Naive thymus-derived CD4-positive, alpha-beta T cell (primary cell): Measurements from ENCODE around the gene PFN4. TPM values are rescaled to one million over a fixed set of nuclear protein-coding genes. Genes with fewer than 3 reads are reported as not detected.
"Not testable (repeated sequence)": the region's sequence is repeated elsewhere in the genome, so short reads cannot be mapped to it uniquely, and the experiment has no call there.

Source experiments
- ATAC-seq: fragments of 150-1000 bp; cut with Tn5 transposase; 2 replicates; pipeline ENCODE4 v1.10.0; 2021; ENCODE audit warnings: mild to moderate bottlenecking, moderate library complexity
- CTCF ChIA-PET: fragments of 350-600 bp; sonication (Branson Sonifier 250); formaldehyde crosslinking; loops from one replicate; lab custom pipeline; 2021; ENCODE audit warnings: antibody characterized with exemption; lab: Charles Lee
- POLR2A ChIA-PET: fragments of 350-600 bp; sonication (Branson Sonifier 250); formaldehyde crosslinking; loops from one replicate; lab custom pipeline; 2021; ENCODE audit warnings: antibody characterized with exemption, inconsistent platforms; lab: Charles Lee
- DNase-seq, 9 donors: peaks; one replicate each; pipeline versions ENCODE4 v3.0.0 to v3.0.0-alpha.2; 2020 to 2022; ENCODE audit warnings: mixed read lengths in 1 of 9
- H3K27ac ChIP-seq: one replicate; pipeline ENCODE4 v1.7.0; 2013; ENCODE audit warnings: mild to moderate bottlenecking, low read depth, low read length, moderate library complexity
- H3K27me3 ChIP-seq, 2 donors: one replicate each; pipeline ENCODE4 v1.7.0; 2013; ENCODE audit warnings: low read length in 2 of 2, mild to moderate bottlenecking in 2 of 2, moderate library complexity in 2 of 2; ENCODE audit not compliant: control insufficient read depth in 2 of 2, insufficient read depth in 2 of 2
- H3K36me3 ChIP-seq, 3 experiments: 1 replicate in 2 of 3; 2 replicates in 1 of 3; pipeline ENCODE4 v1.7.0; 2013; ENCODE audit warnings: low read length in 3 of 3, mild to moderate bottlenecking in 3 of 3, moderate library complexity in 1 of 3; ENCODE audit not compliant: insufficient read depth in 3 of 3, control insufficient read depth in 2 of 3
- H3K4me1 ChIP-seq, 2 donors: one replicate each; pipeline ENCODE4 v1.7.0; 2013; ENCODE audit warnings: low read length in 2 of 2, mild to moderate bottlenecking in 2 of 2, moderate library complexity in 1 of 2; ENCODE audit not compliant: control insufficient read depth in 2 of 2, insufficient read depth in 2 of 2
- H3K4me3 ChIP-seq: 2 replicates; pipeline ENCODE4 v1.7.0; 2013; ENCODE audit warnings: mild to moderate bottlenecking, low read length
- H3K9me3 ChIP-seq, 3 experiments: 1 replicate in 2 of 3; 2 replicates in 1 of 3; pipeline ENCODE4 v1.7.0; 2013; ENCODE audit warnings: low read length in 3 of 3; ENCODE audit not compliant: control insufficient read depth in 2 of 3
- H3K27ac Mint-ChIP-seq, 9 donors: one replicate each; pipeline ENCODE4 v1.8.0; 2020 to 2022; ENCODE audit warnings: mixed read lengths in 9 of 9, mild to moderate bottlenecking in 8 of 9, moderate library complexity in 5 of 9, inconsistent platforms in 2 of 9
- H3K27me3 Mint-ChIP-seq, 5 donors: one replicate each; pipeline ENCODE4 v1.8.0; 2021 to 2022; ENCODE audit warnings: mixed read lengths in 5 of 5, mild to moderate bottlenecking in 1 of 5
- H3K36me3 Mint-ChIP-seq, 5 donors: one replicate each; pipeline ENCODE4 v1.8.0; 2020 to 2022; ENCODE audit warnings: mixed read lengths in 5 of 5, mild to moderate bottlenecking in 3 of 5, inconsistent platforms in 1 of 5
- H3K4me1 Mint-ChIP-seq, 7 donors: one replicate each; pipeline ENCODE4 v1.8.0; 2020 to 2022; ENCODE audit warnings: mixed read lengths in 7 of 7, mild to moderate bottlenecking in 3 of 7, inconsistent platforms in 1 of 7
- H3K4me3 Mint-ChIP-seq, 10 donors: one replicate each; pipeline ENCODE4 v1.8.0; 2020 to 2022; ENCODE audit warnings: mild to moderate bottlenecking in 10 of 10, mixed read lengths in 10 of 10, moderate library complexity in 6 of 10, inconsistent platforms in 2 of 10
- H3K9me3 Mint-ChIP-seq, 11 donors: one replicate each; pipeline ENCODE4 v1.8.0; 2020 to 2022; ENCODE audit warnings: mixed read lengths in 11 of 11, mild to moderate bottlenecking in 4 of 11, inconsistent platforms in 1 of 11, moderate library complexity in 1 of 11
- intact Hi-C, 2 donors: fragments of 100-400 bp; cut with micrococcal nuclease; formaldehyde crosslinking; loops; one replicate each; pipeline ENCODE4 v1.15.1; 2023
- polyA plus RNA-seq, 2 donors: library from polyadenylated mRNA; unstranded; fragments of 300-500 nt; fragmentation: Illumina TruSeq; gene quantifications; one replicate each; pipeline ENCODE4 v1.2.3, GENCODE V29; 2021
- total RNA-seq, 6 experiments: library from RNA in 5 of 6; stranded (reverse) in 5 of 6; gene quantifications; 1 replicate in 5 of 6; 2 replicates in 1 of 6; pipeline ENCODE4 v1.2.3 and lab custom pipeline; 2021 to 2026

The PFN4 gene
- total and polyA plus RNA-seq, 7 experiments from 2014 or later = not detected

GRCh38 chr2:24106786-24107185, 16.3 kb downstream of the PFN4 start:
- H3K4me3 Mint-ChIP-seq = no peak overlapping the region
- Histone ChIP-seq H3K36me3 (peaks cover 0 to 8% (median 0%) of the 10 kb centered on the region in 3 experiments), H3K27ac (no peak overlapping the region), H3K9me3 (no peaks in the 10 kb centered on the region), H3K4me1 (no peaks in the 10 kb centered on the region), H3K27me3 (no peaks in the 10 kb centered on the region), H3K4me3 (no peak overlapping the region)
- H3K36me3 Mint-ChIP-seq = peaks cover 10 to 44% (median 28%) of the 10 kb centered on the region in 5 donors
- intact Hi-C loops = no loop called here
- DNase-seq = no peak
- ChIA-PET CTCF (no interaction called here), POLR2A (no interaction called here)
- H3K9me3 Mint-ChIP-seq = peaks cover 9 to 52% (median 21%) of the 10 kb centered on the region in 11 donors
- no peak overlapping the region for H3K27ac Mint-ChIP-seq
- no peaks in the 10 kb centered on the region for H3K4me1 Mint-ChIP-seq
- H3K27me3 Mint-ChIP-seq = peaks cover 0 to 13% (median 0%) of the 10 kb centered on the region in 5 donors
- ATAC-seq = no peak

- peaks cover 0 to 8% (median 0%) of the 10 kb centered on the region in 3 experiments for H3K36me3 ChIP-seq
- Mint-ChIP-seq H3K36me3 (peaks cover 10 to 39% (median 30%) of the 10 kb centered on the region in 5 donors), H3K27me3 (peaks cover 0 to 13% (median 0%) of the 10 kb centered on the region in 5 donors), H3K27ac (no peak overlapping the region), H3K4me3 (no peak overlapping the region), H3K4me1 (no peaks in the 10 kb centered on the region), H3K9me3 (peaks cover 9 to 52% (median 22%) of the 10 kb centered on the region in 11 donors)
- no peak overlapping the region for H3K4me3 ChIP-seq
- no peaks in the 10 kb centered on the region for H3K27me3 ChIP-seq
- no peak overlapping the region for H3K27ac ChIP-seq
- no peaks in the 10 kb centered on the region for H3K9me3 ChIP-seq
- ATAC-seq (no peak), DNase-seq (no peak)
- no peaks in the 10 kb centered on the region for H3K4me1 ChIP-seq
- intact Hi-C loops = no loop called here
- ChIA-PET POLR2A (interaction anchor here (0.7 kb wide), 1 partner anchor 260 kb away, joined by 6 read pairs; no protein-coding TSS in a partner anchor), CTCF (no interaction called here)
Measured at GRCh38 chr2:24105816-24106215, 17.3 kb downstream of the PFN4 start.

GRCh38 chr2:24104906-24105305, 18.2 kb downstream of the PFN4 start:
- Histone ChIP-seq H3K4me3 (no peak overlapping the region), H3K27ac (no peak overlapping the region), H3K27me3 (no peaks in the 10 kb centered on the region), H3K36me3 (peaks cover 0 to 8% (median 0%) of the 10 kb centered on the region in 3 experiments), H3K9me3 (no peaks in the 10 kb centered on the region), H3K4me1 (no peaks in the 10 kb centered on the region)
- ATAC-seq (no peak), DNase-seq (no peak)
- H3K36me3 Mint-ChIP-seq = peaks cover 14 to 45% (median 35%) of the 10 kb centered on the region in 5 donors
- H3K4me3 Mint-ChIP-seq = no peak overlapping the region
- POLR2A ChIA-PET = no interaction called here
- CTCF ChIA-PET = no interaction called here
- peaks cover 0 to 13% (median 0%) of the 10 kb centered on the region in 5 donors for H3K27me3 Mint-ChIP-seq
- H3K9me3 Mint-ChIP-seq = peaks cover 9 to 52% (median 28%) of the 10 kb centered on the region in 11 donors
- intact Hi-C loops = no loop called here
- H3K27ac Mint-ChIP-seq = no peak overlapping the region
- H3K4me1 Mint-ChIP-seq = no peaks in the 10 kb centered on the region

- Histone ChIP-seq H3K27ac (no peak overlapping the region), H3K27me3 (no peaks in the 10 kb centered on the region), H3K9me3 (no peaks in the 10 kb centered on the region), H3K36me3 (peaks cover 0 to 8% (median 0%) of the 10 kb centered on the region in 3 experiments), H3K4me3 (no peak overlapping the region), H3K4me1 (no peaks in the 10 kb centered on the region)
- ATAC-seq (no peak), DNase-seq (no peak)
- Mint-ChIP-seq H3K4me3 (no peak overlapping the region), H3K4me1 (no peaks in the 10 kb centered on the region), H3K27ac (no peak overlapping the region), H3K36me3 (peaks cover 17 to 50% (median 40%) of the 10 kb centered on the region in 5 donors), H3K27me3 (peaks cover 0 to 13% (median 0%) of the 10 kb centered on the region in 5 donors), H3K9me3 (peaks cover 6 to 48% (median 26%) of the 10 kb centered on the region in 11 donors)
- POLR2A ChIA-PET = no interaction called here
- intact Hi-C loops = no loop called here
- CTCF ChIA-PET = no interaction called here
Measured at GRCh38 chr2:24104110-24104650, 19.0 kb downstream of the PFN4 start.

GRCh38 chr2:24102677-24103076, 20.5 kb downstream of the PFN4 start:
- no peaks in the 10 kb centered on the region for H3K4me1 Mint-ChIP-seq
- peaks cover 2 to 45% (median 18%) of the 10 kb centered on the region in 11 donors for H3K9me3 Mint-ChIP-seq
- CTCF ChIA-PET = no interaction called here
- Histone ChIP-seq H3K9me3 (no peaks in the 10 kb centered on the region), H3K4me1 (no peaks in the 10 kb centered on the region), H3K27ac (no peak overlapping the region), H3K4me3 (no peak overlapping the region), H3K27me3 (no peaks in the 10 kb centered on the region), H3K36me3 (peaks cover 0 to 8% (median 0%) of the 10 kb centered on the region in 3 experiments)
- H3K4me3 Mint-ChIP-seq = no peak overlapping the region
- POLR2A ChIA-PET = no interaction called here
- no peak overlapping the region for H3K27ac Mint-ChIP-seq
- H3K27me3 Mint-ChIP-seq = peaks cover 0 to 12% (median 0%) of the 10 kb centered on the region in 5 donors
- intact Hi-C loops = no loop called here
- peaks cover 16 to 50% (median 43%) of the 10 kb centered on the region in 5 donors for H3K36me3 Mint-ChIP-seq
- ATAC-seq (no peak), DNase-seq (no peak)

- H3K4me3 ChIP-seq = no peak overlapping the region
- peaks cover 10 to 51% (median 42%) of the 10 kb centered on the region in 5 donors for H3K36me3 Mint-ChIP-seq
- no peaks in the 10 kb centered on the region for H3K4me1 Mint-ChIP-seq
Measured at GRCh38 chr2:24101992-24102391, 21.1 kb downstream of the PFN4 start.

GRCh38 chr2:24100732-24101131, 22.4 kb downstream of the PFN4 start:
- ATAC-seq, H3K27ac ChIP-seq, DNase-seq, CTCF ChIA-PET, H3K4me3 Mint-ChIP-seq, intact Hi-C loops, H3K27ac Mint-ChIP-seq, H3K27me3 Mint-ChIP-seq, H3K4me1 Mint-ChIP-seq, H3K27me3 ChIP-seq, H3K9me3 ChIP-seq, H3K4me3 ChIP-seq, H3K36me3 ChIP-seq, H3K4me1 ChIP-seq, POLR2A ChIA-PET: not testable (repeated sequence)
- H3K9me3 Mint-ChIP-seq = peaks cover 0 to 27% (median 8%) of the 10 kb centered on the region in 11 donors
- H3K36me3 Mint-ChIP-seq = peaks cover 15 to 51% (median 45%) of the 10 kb centered on the region in 5 donors

More at GRCh38 chr2:24101992-24102391, 21.1 kb downstream of the PFN4 start:
- no peaks in the 10 kb centered on the region for H3K4me1 ChIP-seq
- no peak overlapping the region for H3K27ac ChIP-seq
- no peaks in the 10 kb centered on the region for H3K9me3 ChIP-seq
- peaks cover 0 to 38% (median 16%) of the 10 kb centered on the region in 11 donors for H3K9me3 Mint-ChIP-seq
- DNase-seq (no peak), ATAC-seq (no peak)
- intact Hi-C loops = no loop called here
- ChIA-PET CTCF (no interaction called here), POLR2A (no interaction called here)
- no peaks in the 10 kb centered on the region for H3K27me3 ChIP-seq
- peaks cover 0 to 6% (median 0%) of the 10 kb centered on the region in 5 donors for H3K27me3 Mint-ChIP-seq
- no peak overlapping the region for H3K4me3 Mint-ChIP-seq
- no peak overlapping the region for H3K27ac Mint-ChIP-seq
- H3K36me3 ChIP-seq = peaks cover 0 to 8% (median 0%) of the 10 kb centered on the region in 3 experiments
